Glomerular endothelial cell (primary cell): ENCODE data around the gene GH2. TPM values are rescaled to one million over a fixed set of nuclear protein-coding genes. Genes with fewer than 3 reads are reported as not detected.
"Not testable (repeated sequence)": the region's sequence is repeated elsewhere in the genome, so short reads cannot be mapped to it uniquely, and the experiment has no call there.

Experiments
- DNase-seq: peaks from one replicate; pipeline ENCODE4 v3.0.0-alpha.2; 2011; ENCODE audit warnings: low read depth, low spot score; ENCODE audit errors: extremely low read depth
- total RNA-seq: library from RNA; depleted of rRNA; stranded (reverse); fragments of >200 nt; gene quantifications from 2 replicates; pipeline ENCODE4 v1.2.3, GENCODE V29; 2015

GH2 gene
- total RNA-seq, 1 donor from 2014 or later, result not detected

GRCh38 chr17:63911657-63912100 is 29.9 kb upstream of the GH2 start:
- no peak for DNase-seq

- no peak for DNase-seq
These were observed 29.4 kb upstream of the GH2 start, which contains the start of gene CSHL1 for GRCh38 chr17:63911041-63911635. Gene CSHL1 (minus strand): TSS chr17:63911258. CDS start chr17:63911196, 62 bp downstream.

GRCh38 chr17:63910096-63910495 is 28.4 kb upstream of the GH2 start:
- DNase-seq, result no peak

- DNase-seq, result not testable (repeated sequence)
These were observed 27.8 kb upstream of the GH2 start for GRCh38 chr17:63909586-63909985.

GRCh38 chr17:63907161-63907778 is 25.5 kb upstream of the GH2 start:
- DNase-seq, result not testable (repeated sequence)

GRCh38 chr17:63904796-63905195 is 23.1 kb upstream of the GH2 start:
- DNase-seq, result not testable (repeated sequence)

GRCh38 chr17:63903787-63904201 is 22.1 kb upstream of the GH2 start:
- not testable (repeated sequence) for DNase-seq

- DNase-seq, result not testable (repeated sequence)
These were observed 20.2 kb upstream of the GH2 start for GRCh38 chr17:63901971-63902370.

GRCh38 chr17:63898899-63899798 is 17.4 kb upstream of the GH2 start:
- not testable (repeated sequence) for DNase-seq

- not testable (repeated sequence) for DNase-seq
These were observed 15.0 kb upstream of the GH2 start, which contains the start of gene CSH1 for GRCh38 chr17:63896524-63897354. Gene CSH1 (minus strand): TSS chr17:63896574. CDS start chr17:63896511, 63 bp downstream.

- not testable (repeated sequence) for DNase-seq
These were observed 13.1 kb upstream of the GH2 start for GRCh38 chr17:63894821-63895220.

- DNase-seq, result not testable (repeated sequence)
These were observed 12.3 kb upstream of the GH2 start for GRCh38 chr17:63894021-63894420.

- not testable (repeated sequence) for DNase-seq
These were observed 10.7 kb upstream of the GH2 start for GRCh38 chr17:63892316-63893037.

GRCh38 chr17:63889026-63889848 is 7.5 kb upstream of the GH2 start:
- DNase-seq, result not testable (repeated sequence)

GRCh38 chr17:63885119-63885518 is 3.4 kb upstream of the GH2 start:
- DNase-seq, result not testable (repeated sequence)

GRCh38 chr17:63882626-63883126 is 932 bp upstream of the GH2 start:
- DNase-seq, result not testable (repeated sequence)

- not testable (repeated sequence) for DNase-seq
These were observed 407 bp downstream of the GH2 start for GRCh38 chr17:63881337-63881736.

- DNase-seq, result no peak
These were observed 1.0 kb downstream of the GH2 start for GRCh38 chr17:63880706-63881105.
